ENCODE measurements around the gene MEPE. TPM values are rescaled to one million over a fixed set of nuclear protein-coding genes. Genes with fewer than 3 reads are reported as not detected.

Gene MEPE
- total and polyA plus RNA-seq, 4 donors: 0.07 TPM; not detected in 3

GRCh38 chr4:87895964-87896621, 63.3 kb downstream of the MEPE start:
- Histone ChIP-seq H3K9me3 (ENCODE audit: control insufficient read depth in 4 of 4, low read length in 3 of 4) (no peaks in the 10 kb centered on the region), H3K9ac (ENCODE audit: low read depth in 1 of 2, low read length in 2 of 2) (no peak overlapping the region), H3K4me3 (ENCODE audit: low read depth in 1 of 3, low read length in 3 of 3) (no peak overlapping the region), H3K4me1 (ENCODE audit: control insufficient read depth in 4 of 4, insufficient read depth in 4 of 4, low read length in 3 of 4) (no peaks in the 10 kb centered on the region), H3K36me3 (ENCODE audit: control insufficient read depth in 4 of 4, insufficient read depth in 3 of 4, low read depth in 1 of 4, low read length in 3 of 4) (no peaks in the 10 kb centered on the region), H3K27me3 (ENCODE audit: control insufficient read depth in 4 of 4, insufficient read depth in 4 of 4, low read length in 3 of 4) (no peaks in the 10 kb centered on the region), H3K27ac (ENCODE audit: low read depth in 1 of 2, low read length in 2 of 2) (no peak overlapping the region)
- DNase-seq (ENCODE audit: low spot score): no peak
- WGBS: 70% methylated on average over 8 of the region's 8 CpGs
- TF ChIP-seq RXRA (IDR thresholded peaks at IDR 0.05) (no peak), RAD21 (IDR thresholded peaks at IDR 0.05) (no peak), SP1 (IDR thresholded peaks at IDR 0.05) (no peak), FOXA2 (IDR thresholded peaks at IDR 0.05) (no peak), TAF1 (conservative IDR thresholded peaks at IDR 0.05) (no peak), MAX (IDR thresholded peaks at IDR 0.05) (no peak), REST (IDR thresholded peaks at IDR 0.05) (no peak)

Other genes starting within 250 kb of the MEPE start
- under 1 TPM in 1 of 2 donors, not detected in 1; under 0.01 TPM for gene DSPP, start 224.4 kb upstream of the MEPE start, total RNA-seq
- gene DSPP, start 224.4 kb upstream of the MEPE start, polyA plus RNA-seq: not detected
- not detected for gene DMP1, start 182.7 kb upstream of the MEPE start, total RNA-seq
- not detected for gene DMP1, start 182.7 kb upstream of the MEPE start, polyA plus RNA-seq
- gene IBSP, start 33.4 kb upstream of the MEPE start, total RNA-seq: not detected
- gene IBSP, start 33.4 kb upstream of the MEPE start, polyA plus RNA-seq: not detected
- gene SPP1, start 142.7 kb downstream of the MEPE start, total RNA-seq: 10 to 100 TPM; 25.9 to 29.2 TPM
- 10 to 100 TPM; 10.5 to 80.2 TPM for gene SPP1, start 142.7 kb downstream of the MEPE start, polyA plus RNA-seq
- gene PKD2, start 174.7 kb downstream of the MEPE start, total RNA-seq: 10 to 100 TPM; 10.5 to 11.4 TPM
- 1 to 10 TPM; 1.5 to 3.8 TPM for gene PKD2, start 174.7 kb downstream of the MEPE start, polyA plus RNA-seq